ENCODE data around the gene TAS2R8. TPM values are rescaled to one million over a fixed set of nuclear protein-coding genes. Genes with fewer than 3 reads are reported as not detected.

The TAS2R8 gene
- total RNA-seq, 4 donors from 2014 or later: not detected

DNA sequence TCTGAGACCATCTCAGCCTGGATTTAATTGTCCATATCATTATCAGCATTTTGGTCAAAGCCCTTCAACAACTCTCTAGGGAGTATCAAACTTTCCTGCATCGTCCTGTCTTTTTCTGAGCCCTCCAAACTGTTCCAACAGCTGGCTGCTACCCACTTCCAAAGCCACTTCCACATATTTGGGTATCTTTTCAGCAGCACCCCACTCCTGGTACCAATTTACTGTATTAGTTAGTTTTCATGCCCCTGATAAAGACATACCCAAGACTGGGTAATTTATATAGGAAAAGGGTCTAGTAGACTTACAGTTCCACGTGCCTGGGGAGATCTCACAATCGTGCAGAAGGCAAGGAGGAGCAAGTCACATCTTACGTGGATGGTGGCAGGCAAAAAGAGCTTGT lies 50.9 kb downstream of the TAS2R8 start:
- TF ChIP-seq, protein P1, sequence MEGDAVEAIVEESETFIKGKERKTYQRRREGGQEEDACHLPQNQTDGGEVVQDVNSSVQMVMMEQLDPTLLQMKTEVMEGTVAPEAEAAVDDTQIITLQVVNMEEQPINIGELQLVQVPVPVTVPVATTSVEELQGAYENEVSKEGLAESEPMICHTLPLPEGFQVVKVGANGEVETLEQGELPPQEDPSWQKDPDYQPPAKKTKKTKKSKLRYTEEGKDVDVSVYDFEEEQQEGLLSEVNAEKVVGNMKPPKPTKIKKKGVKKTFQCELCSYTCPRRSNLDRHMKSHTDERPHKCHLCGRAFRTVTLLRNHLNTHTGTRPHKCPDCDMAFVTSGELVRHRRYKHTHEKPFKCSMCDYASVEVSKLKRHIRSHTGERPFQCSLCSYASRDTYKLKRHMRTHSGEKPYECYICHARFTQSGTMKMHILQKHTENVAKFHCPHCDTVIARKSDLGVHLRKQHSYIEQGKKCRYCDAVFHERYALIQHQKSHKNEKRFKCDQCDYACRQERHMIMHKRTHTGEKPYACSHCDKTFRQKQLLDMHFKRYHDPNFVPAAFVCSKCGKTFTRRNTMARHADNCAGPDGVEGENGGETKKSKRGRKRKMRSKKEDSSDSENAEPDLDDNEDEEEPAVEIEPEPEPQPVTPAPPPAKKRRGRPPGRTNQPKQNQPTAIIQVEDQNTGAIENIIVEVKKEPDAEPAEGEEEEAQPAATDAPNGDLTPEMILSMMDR (IDR thresholded peaks at IDR 0.05): no peak
- ATAC-seq (ENCODE audit: low FRiP score): no peak
- DNase-seq (ENCODE audit: low spot score): no peak

Small RNA genes lying within 50 kb of the gene (small RNA-seq; reads per million reads assigned to genes)
- not detected for gene PRR4

Other genes starting within 250 kb of the TAS2R8 start
- gene MAGOHB, start 193.7 kb downstream of the TAS2R8 start, total RNA-seq: 10 to 100 TPM in 1 of 4 donors, 1 to 10 TPM in 3; 4.9 to 12.6 (median 7.6) TPM
- gene STYK1, start 133.2 kb downstream of the TAS2R8 start, total RNA-seq: under 1 TPM in 2 of 4 donors, not detected in 2; 0.32 to 0.56 TPM
- 100 to 1,000 TPM; 281 to 567 (median 448) TPM for gene YBX3, start 84.0 kb downstream of the TAS2R8 start, total RNA-seq
- not detected for gene TAS2R7, start 4.7 kb downstream of the TAS2R8 start, total RNA-seq
- not detected for gene TAS2R9, start 2.9 kb upstream of the TAS2R8 start, total RNA-seq
- 1 to 10 TPM in 1 of 4 donors, under 1 TPM in 1, not detected in 2; 0.88 to 1.9 TPM for gene TAS2R10, start 19.1 kb upstream of the TAS2R8 start, total RNA-seq
- gene PRR4, start 42.2 kb upstream of the TAS2R8 start, total RNA-seq: 1 to 10 TPM; 1.5 to 2.5 (median 1.8) TPM
- 10 to 100 TPM; 23.2 to 38.0 (median 30.1) TPM for gene PRH1, start 77.0 kb upstream of the TAS2R8 start, total RNA-seq
- 1 to 10 TPM; 1.3 to 5.5 (median 3.0) TPM for gene TAS2R13, start 102.3 kb upstream of the TAS2R8 start, total RNA-seq
- gene PRH2, start 122.0 kb upstream of the TAS2R8 start, total RNA-seq: not detected
- 1 to 10 TPM; 1.9 to 8.7 (median 3.0) TPM for gene TAS2R14, start 132.0 kb upstream of the TAS2R8 start, total RNA-seq
- 10 to 100 TPM in 1 of 4 donors, 1 to 10 TPM in 3; 2.0 to 12.1 (median 3.8) TPM for gene TAS2R50, start 179.6 kb upstream of the TAS2R8 start, total RNA-seq
- 1 to 10 TPM; 2.6 to 4.6 (median 4.3) TPM for gene TAS2R20, start 191.0 kb upstream of the TAS2R8 start, total RNA-seq
- gene TAS2R19, start 215.3 kb upstream of the TAS2R8 start, total RNA-seq: 10 to 100 TPM in 1 of 4 donors, 1 to 10 TPM in 3; 3.2 to 10.7 (median 7.1) TPM
- 10 to 100 TPM in 1 of 4 donors, 1 to 10 TPM in 3; 2.4 to 10.9 (median 5.0) TPM for gene TAS2R31, start 224.1 kb upstream of the TAS2R8 start, total RNA-seq

Data from omental fat pad (tissue), 4 donors.